NCI-H2107 (cell line): ENCODE results near the gene ASH1L.

Experiments used
- DNase-seq: peaks from one replicate; lab custom pipeline; 2025; lab: John Stamatoyannopoulos, UW

ASH1L gene

GRCh38 chr1:155327981-155328380 lies 234.6 kb downstream of the ASH1L start:
- no peak for DNase-seq

DNA sequence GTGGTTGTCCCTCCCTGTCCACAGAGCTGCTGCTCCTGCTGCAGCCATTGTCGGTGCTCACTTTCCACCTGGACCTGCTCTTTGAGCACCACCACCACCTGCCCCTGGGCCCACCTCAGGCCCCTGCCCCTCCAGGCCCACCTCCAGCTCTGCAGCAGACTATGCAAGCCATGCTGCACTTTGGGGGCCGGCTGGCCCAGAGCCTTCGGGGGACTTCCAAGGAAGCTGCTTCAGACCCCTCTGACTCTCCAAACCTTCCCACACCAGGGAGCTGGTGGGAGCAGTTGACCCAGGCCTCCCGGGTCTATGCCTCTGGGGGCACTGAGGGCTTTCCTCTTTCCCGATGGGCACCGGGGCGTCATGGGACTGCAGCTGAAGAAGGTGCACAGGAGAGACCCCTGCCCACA lies 236.0 kb downstream of the ASH1L start:
- no peak for DNase-seq

GRCh38 chr1:155326020-155326526 lies 236.5 kb downstream of the ASH1L start:
- no peak for DNase-seq

GRCh38 chr1:155325603-155325893 lies 237.1 kb downstream of the ASH1L start:
- DNase-seq: no peak

DNA sequence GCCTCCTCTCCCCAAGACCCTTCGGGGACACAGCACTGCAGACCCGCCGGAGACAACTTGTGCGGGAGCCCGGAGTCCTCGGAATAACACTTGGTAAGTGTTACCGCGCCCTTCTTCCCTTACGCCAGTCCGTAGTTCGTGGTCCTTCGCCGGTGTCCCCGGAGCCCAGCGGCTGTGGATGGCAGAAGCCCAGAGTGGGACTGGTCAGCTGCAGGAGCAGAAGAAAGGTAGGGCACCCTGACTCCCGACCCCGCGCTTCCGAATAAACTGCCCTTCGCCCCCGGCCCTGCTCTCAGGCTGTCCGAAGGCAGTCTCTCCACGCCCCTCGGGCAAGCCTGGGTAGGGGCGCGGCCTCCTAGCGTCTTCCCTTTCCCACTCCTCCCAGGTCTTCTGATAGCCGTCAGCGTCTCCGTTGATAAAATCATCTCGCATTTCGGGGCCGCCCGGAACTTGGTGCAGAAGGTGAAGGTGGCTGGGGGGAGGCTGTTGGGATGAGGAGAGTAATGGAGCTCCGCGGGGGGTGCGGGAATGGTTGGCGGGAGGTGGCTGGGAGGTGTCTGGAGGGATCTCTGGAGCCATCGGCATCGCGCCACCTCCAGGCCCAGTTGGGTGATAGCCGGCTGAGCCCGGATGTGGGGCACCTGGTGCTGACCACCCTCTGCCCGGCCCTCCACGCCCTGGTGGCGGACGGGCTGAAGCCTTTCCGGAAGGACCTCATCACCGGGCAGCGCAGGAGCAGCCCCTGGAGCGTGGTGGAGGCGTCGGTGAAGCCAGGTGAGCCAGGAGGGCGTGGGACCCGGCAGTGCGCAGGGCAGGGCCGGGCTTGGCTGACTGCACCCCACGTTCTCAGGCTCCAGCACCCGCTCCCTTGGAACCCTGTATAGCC lies 237.6 kb downstream of the ASH1L start:
- peak; percentile 33 for DNase-seq

DNA sequence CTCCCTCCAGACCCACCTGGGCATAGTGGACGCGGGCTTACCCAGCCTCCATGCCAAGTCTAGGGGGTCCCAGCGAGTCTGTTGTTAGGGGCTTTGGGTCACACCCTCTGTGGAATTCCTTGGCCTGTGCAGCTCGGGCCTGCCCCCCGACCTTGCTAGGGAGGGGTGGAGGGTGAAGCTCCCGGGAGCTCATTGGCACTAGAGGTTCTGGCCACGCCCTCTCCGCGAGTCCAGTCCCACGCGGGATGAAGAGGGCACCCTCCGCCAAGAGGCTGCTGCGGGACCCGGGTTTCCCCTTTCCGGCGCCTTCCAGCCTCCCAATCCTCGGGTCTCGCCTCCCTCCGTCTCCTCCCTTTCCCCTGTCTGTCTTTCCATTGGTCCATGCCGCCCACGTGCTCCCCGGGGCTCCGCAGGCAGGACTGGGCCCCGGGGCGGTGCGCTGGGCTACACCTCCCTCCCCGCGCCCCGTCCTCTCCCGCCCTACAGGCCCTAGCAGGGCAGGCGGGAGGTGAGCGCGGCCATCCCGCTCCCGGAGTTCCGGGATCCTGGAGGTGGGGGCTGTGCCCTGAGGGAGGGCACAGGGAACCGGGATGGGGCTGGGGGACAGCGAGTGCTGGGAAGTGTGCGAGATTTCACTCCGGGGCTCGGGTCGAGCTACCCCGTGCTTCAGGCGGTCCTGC lies 238.4 kb downstream of the ASH1L start:
- DNase-seq: peak; percentile 85

GRCh38 chr1:155323729-155324036 lies 238.9 kb downstream of the ASH1L start:
- peak; percentile 56 for DNase-seq

- DNase-seq: peak; percentile 77
Observed at GRCh38 chr1:155322953-155323728, 239.5 kb downstream of the ASH1L start.

DNA sequence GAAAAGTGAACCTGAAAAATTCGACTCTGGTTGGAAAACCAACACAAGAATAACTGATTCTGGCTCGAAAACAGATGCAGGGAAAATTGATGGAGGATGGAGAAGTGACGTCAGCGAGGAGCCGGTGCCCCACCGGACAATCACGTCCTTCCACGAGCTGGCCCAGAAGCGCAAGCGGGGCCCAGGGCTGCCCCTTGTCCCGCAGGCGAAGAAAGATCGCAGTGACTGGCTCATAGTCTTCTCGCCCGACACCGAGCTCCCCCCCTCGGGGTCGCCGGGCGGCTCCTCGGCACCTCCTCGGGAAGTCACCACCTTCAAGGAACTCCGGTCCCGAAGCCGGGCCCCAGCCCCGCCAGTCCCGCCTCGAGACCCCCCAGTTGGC lies 240.0 kb downstream of the ASH1L start:
- DNase-seq: no peak

DNA sequence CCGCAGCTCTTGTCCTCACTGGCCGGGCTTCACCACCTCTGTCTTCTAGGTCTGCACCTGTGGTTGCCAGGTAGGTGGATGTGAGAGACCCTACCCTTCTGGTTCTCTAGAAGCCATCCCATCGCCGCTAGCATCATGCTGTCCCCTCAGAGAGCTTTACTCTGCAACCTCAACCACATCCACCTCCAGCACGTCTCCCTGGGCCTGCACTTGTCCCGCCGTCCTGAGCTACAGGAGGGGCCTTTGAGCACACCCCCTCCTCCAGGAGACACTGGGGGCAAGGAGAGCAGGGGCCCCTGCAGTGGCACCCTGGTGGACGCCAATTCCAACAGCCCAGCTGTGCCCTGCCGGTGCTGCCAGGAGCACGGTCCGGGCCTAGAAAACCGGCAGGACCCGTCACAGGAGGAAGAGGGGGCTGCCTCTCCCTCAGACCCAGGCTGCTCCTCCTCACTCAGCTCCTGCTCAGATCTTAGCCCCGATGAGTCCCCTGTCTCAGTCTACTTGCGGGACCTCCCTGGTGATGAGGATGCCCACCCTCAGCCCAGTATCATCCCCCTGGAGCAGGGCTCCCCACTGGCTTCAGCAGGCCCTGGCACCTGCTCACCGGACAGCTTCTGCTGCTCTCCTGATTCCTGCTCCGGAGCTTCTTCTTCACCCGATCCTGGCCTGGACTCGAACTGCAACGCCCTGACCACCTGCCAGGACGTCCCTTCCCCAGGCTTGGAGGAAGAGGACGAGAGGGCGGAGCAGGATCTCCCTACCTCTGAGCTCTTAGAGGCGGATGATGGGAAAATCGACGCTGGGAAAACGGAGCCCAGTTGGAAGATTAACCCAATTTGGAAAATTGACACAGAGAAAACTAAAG lies 240.7 kb downstream of the ASH1L start:
- DNase-seq: no peak

GRCh38 chr1:155320661-155321617 lies 241.7 kb downstream of the ASH1L start, which contains the start of gene RUSC1:
TSS of gene RUSC1 (plus strand) at chr1:155320894. CDS start at chr1:155321774, 880 bp downstream.
- no peak for DNase-seq

- no peak for DNase-seq
Observed at GRCh38 chr1:155320252-155320651, 242.4 kb downstream of the ASH1L start.

DNA sequence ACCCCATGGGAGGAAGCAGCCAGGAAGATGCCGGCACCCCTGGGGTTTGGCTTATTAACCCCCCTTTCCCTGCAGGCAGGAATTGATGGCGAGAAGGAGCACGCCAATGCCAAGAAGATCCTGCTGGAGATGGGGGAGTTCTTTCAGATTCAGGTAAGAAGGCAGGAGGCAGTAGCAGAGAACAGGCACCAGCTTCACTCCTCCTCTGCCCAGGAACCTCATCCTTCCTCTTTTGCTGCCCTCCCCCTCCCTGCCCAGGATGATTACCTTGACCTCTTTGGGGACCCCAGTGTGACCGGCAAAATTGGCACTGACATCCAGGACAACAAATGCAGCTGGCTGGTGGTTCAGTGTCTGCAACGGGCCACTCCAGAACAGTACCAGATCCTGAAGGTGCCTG lies 243.1 kb downstream of the ASH1L start:
- DNase-seq: no peak

DNA sequence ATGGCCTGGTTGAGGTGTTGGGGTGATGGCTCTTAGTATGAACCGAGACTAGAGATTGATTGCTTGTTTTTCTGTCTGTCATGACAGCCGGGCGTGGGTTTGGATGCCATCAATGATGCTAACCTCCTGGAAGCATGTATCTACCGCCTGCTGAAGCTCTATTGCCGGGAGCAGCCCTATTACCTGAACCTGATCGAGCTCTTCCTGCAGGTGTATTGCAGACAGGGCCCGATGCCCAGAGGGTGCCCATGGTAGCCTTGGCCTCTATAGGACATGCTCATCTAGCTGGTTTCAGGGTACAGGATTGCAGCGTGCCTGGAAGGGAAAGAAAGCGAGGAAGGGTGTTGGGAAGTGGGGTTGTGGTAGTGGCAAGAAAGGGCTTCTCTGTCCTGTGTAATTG lies 244.5 kb downstream of the ASH1L start:
- DNase-seq: no peak

DNA sequence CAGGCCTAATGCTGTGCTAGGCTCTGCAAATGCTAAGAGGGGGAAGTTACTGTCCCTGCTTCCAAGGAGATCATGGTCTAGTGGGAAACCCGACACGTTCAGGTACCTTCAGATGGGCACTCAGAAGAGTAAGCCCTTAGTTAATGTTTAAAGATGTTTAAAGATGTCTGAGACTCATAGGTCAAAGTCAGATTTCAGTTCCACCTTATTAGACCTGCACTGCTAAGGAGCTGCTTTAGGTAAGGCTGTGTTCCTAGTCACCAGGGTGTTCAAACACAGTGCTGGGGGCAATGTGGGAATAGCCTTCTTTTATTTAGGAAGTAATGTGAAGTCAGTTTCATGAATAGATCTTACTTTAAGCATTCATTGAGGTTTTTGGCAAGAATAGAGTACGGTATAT lies 245.7 kb downstream of the ASH1L start:
- no peak for DNase-seq

DNA sequence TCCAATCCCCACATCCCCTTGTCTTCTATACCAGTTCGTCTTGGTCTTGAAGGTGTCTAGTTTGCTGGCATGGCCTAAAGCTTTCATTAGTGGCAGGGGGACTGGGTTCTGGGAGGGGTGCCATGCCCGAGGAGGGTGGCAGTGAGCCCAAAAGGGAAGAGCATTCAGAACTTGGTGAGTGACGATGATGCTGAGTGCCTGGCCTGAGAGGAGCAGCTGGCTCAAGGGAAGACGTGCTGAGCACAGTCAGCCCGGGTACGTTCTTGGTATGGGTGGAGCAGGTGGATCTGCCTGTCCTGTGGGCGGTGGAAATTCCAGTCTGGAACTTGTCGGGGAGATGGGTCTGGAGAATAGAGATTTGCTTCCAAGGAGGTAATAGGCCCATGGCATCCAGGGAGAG lies 249.3 kb downstream of the ASH1L start:
- DNase-seq: no peak

- no peak for DNase-seq
Observed at GRCh38 chr1:155309423-155310021, 253.1 kb downstream of the ASH1L start.

- DNase-seq: peak; percentile 98
Observed at GRCh38 chr1:155308493-155309422, 253.8 kb downstream of the ASH1L start, which contains the start of gene FDPS. TSS of gene FDPS (plus strand) at chr1:155308866. CDS start at chr1:155309790, 924 bp downstream.

DNA sequence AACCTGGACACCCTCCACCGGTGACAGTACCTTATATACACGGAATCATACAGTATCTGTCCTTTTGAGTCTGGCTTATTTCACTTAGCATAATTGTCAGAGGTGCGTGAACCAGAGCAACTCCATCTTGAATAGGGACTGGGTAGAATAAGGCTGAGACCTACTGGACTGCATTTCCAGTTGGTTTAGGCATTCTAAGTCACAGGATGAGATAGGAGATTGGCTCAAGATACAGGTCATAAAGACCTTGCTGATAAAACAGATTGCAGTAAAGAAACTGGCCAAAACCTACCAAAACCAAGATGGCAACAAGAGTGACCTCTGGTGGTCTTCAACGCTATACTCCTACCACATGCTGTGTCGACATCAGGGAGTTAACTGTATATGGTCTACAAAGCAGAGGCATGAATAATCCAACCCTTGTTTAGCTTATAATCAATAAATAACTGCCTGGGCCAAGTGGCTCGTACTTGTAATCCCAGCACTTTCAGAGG lies 255.3 kb downstream of the ASH1L start:
- DNase-seq: no peak
